Sigmoid colon (tissue), 4 donors: ENCODE data around the gene SPATS1.

Experiments
- CTCF ChIP-seq, 4 experiments: fragments of 450-650 bp in 3 of 4; fragments of 200-600 bp in 1 of 4; IDR thresholded peaks; one replicate each; pipeline ENCODE4 v1.5.1; 2016 to 2019; ENCODE audit warnings: antibody characterized with exemption in 4 of 4, mild to moderate bottlenecking in 3 of 4, moderate library complexity in 2 of 4
- POLR2AphosphoS5 ChIP-seq, 4 donors: sonication (generic); formaldehyde crosslinking; IDR thresholded peaks; one replicate each; pipeline ENCODE4 v1.6.1; 2017; ENCODE audit warnings: antibody characterized with exemption in 4 of 4

- TF ChIP-seq POLR2AphosphoS5 (IDR thresholded peaks at IDR 0.05) (no peak), CTCF (IDR thresholded peaks at IDR 0.05) (no peak)
Observed at GRCh38 chr6:44315951-44316350, 26.5 kb upstream of the SPATS1 start.
